GM19468 (cell line): ENCODE results near the gene RNASET2.

ENCODE experiments used
- ATAC-seq: cut with Tn5 transposase; IDR thresholded peaks from one replicate; pipeline ENCODE4 v1.9.1; 2021; ENCODE audit warnings: mild to moderate bottlenecking, moderate library complexity, moderate number of reproducible peaks; ENCODE audit not compliant: unreplicated experiment; ENCODE audit errors: extremely low read depth

RNASET2 gene, protein sequence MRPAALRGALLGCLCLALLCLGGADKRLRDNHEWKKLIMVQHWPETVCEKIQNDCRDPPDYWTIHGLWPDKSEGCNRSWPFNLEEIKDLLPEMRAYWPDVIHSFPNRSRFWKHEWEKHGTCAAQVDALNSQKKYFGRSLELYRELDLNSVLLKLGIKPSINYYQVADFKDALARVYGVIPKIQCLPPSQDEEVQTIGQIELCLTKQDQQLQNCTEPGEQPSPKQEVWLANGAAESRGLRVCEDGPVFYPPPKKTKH

DNA sequence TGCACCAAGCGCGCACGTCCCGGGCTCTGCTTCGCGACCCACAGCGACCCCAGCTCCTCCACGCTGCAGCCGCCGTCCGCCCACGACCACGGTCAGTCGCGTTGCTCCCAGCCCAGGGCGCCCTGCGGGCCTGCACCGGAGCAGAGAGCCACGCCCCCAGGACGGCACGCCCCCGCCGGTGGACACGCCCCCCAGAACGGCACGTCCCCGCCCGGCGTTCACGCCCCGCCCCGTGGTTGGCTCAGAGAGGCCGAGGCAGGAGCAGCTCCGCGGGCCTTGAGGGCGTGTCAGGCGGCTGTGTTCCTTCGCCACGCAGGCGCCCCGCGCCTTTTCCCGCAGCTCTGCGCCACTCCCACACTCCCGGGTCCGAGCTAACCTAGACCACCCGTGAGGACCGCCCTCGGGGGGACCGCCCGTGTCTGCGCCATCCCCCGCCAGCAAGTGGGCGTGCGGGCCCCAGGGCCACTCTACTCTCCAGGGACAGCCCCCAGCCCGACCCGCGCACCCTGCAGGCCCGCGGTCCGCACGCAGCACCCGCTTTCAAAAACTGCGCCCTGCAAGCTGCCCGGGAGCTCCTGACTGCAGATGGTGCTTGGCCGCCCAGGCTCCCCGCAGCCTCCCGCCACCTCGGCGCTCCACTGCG lies at the start of gene RNASET2:
RNASET2 (minus strand) TSS at position 107 of the 643 bp plus-strand sequence. CDS start 368 bp downstream, outside the sequence.
- peak; percentile 41 for ATAC-seq

DNA sequence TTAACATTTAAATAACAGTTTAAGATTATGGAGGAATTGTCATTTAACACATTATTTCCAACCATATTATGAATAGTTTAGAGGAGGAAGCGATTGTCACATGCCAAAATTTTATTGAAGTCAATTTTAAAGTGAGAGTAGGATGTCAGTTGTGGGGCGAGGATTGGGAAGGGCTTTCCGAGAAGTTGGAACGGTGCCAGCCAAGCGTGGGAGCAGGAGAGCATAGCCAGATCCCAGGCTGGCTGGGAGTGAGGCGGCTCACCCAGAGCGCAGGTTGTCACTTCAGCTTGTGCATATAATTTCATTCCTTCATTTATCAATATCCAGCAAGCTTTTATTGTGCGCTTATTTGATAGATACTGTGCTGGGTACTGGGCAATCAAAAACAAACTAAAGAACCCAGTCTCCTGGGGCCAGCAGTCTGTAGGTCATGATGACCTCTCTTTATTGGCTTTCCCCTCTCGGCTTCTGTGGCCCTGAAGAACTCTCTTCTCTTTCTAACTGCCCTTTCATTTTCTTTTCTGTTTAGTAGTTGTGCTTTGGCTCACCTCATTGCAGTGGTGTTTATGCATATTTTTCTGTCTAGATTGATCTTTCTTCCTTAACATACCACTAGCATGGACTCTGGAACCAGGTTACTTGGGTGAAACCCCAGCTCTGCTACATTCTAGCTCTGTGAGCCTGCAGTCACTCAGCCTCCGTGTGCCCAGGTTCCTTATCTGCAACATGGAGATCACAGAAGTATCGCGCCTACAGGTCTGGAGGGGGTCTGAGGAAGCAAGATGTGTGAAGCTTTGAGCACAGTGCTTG lies 49.2 kb upstream of the RNASET2 start:
- ATAC-seq = no peak

DNA sequence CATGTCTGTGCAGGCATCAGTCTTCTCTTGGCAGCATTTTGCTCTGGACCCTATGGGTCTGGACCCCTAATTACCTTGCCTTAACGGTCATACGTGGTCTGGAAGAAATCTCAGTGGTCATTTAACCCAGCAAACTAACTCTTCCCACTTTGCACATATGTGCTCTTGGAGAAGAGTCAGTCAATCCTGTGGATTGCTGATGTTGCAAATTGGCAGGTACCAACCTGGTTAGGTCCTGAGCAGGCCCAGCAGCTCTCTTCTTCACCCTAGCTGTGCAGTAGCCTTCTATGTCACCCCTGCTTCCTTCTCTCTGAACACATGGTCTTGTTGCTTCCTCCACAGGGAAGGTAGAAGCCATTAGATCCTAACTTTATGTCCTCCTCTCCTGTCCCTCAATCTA lies 44.4 kb upstream of the RNASET2 start:
- no peak for ATAC-seq

DNA sequence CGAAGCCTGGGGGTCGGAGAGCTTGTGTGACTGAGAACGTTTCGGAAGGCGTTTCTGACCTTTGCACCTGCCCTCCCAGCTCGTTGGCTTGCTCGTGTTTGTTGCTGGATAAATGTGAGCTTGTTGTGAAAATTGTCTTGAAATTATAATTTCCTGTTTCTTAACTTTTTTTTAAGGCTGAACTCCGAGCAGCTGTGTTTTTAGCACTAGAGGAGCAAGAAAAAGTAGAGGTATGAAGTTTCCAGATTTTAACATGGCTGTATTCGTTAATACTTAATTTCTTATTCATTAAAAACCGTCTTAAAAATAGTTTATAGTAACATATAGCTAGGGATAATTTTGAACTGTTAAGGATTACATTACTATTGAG lies 43.5 kb upstream of the RNASET2 start:
- ATAC-seq = no peak

DNA sequence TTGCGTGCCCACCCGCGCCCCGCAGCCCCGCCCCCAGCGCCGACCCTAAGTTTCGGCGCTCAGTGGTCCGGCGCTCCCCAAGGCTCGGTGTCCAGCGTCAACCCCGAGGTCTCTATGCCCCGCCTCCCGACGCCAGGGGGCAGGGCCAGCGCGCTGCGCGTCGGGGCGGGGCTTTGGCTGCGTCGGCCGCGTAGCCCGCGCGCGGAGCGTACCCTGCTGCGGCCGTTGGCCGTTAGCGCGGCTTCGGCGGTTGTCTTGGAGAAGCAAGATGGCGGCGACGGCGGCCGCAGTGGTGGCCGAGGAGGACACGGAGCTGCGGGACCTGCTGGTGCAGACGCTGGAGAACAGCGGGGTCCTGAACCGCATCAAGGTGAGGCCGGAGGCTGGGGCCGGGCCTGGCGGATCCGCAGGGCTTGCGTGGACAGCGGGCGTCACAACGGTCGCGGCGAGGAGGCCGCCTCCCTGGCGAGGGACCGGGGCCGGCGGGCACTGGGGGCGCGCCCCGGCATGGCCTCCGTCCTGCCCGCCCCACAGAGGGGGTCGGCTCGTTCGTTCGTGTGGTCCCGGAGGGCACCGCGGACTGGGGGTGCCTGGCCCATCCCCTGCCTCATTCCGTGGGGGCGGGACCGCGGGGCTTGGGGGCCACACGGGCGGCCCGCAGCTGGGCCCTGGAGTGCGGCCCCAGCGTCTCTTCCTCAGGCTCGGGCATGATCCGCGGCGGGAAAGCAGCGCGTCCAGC lies 43.0 kb upstream of the RNASET2 start, which contains the start of gene CEP43:
CEP43 (plus strand) TSS at position 253 of the 739 bp plus-strand sequence; CDS start at position 269, 16 bp downstream.
- ATAC-seq = peak; percentile 93

DNA sequence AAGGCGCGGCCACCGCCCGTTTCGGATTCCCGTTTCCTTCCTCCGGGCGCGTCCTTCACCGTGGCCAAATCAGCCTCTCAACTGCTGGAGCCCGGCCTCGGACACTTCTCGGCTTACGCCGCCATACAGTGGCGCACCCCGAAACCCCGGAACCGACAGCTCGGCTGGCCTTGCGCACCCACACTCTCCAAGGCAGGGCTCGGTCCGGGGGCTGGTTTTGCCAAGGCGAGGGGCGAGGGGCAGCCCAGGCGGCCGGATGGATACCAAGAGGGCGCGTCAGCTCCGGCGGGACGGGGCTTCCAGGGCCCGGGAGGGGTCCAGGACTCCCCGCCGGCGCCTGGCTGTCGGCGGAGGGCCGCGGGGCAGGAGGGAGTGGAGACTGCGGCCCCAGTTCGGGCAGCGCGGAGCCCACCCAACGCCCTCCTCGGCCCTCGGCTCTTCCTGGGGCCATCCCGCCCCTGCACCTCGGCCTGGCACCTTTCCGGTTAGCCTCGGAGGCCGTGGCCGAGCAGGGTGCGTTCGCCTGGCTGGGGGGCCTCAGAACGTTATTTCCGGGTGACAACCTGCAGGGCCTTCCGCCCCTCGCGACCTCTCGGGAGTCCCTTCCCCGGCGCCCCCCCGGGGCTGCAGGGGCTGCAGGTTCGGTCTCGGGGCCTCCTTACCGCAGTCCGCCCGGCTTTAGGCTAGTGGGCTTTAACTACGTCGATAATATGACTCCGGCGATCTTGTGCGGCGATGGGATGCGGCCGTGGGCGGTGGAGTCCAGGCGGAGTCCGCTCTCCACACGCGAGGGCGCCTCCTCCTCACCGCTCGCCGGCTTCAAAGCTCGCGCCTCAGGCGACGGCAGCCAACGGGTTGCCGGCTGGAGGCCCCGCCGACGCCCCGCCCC lies 42.1 kb upstream of the RNASET2 start:
- ATAC-seq = no peak

DNA sequence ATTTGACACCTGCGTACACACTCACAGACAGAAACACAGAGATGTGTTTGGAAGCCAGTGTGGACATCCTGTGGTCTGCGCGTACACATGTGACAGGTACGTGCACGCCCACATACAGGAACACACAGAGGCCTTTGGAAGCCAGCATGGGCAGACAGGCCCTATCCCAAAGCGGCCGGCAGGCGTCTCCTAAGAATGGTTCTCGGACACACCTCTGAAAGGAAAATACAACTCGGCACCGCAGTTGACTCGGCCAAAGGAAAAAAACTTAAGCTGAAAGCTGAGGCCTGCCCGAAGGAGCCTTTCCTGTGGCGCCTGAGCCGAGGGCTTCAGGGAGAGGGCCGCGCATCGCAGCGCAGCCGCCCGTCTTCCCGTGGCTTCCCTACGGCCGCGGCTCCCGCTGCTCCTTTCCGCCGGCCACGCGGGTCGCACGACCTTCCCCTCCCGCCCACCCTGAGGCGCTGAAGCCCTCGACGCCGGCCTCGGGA lies 41.5 kb upstream of the RNASET2 start:
- no peak for ATAC-seq

DNA sequence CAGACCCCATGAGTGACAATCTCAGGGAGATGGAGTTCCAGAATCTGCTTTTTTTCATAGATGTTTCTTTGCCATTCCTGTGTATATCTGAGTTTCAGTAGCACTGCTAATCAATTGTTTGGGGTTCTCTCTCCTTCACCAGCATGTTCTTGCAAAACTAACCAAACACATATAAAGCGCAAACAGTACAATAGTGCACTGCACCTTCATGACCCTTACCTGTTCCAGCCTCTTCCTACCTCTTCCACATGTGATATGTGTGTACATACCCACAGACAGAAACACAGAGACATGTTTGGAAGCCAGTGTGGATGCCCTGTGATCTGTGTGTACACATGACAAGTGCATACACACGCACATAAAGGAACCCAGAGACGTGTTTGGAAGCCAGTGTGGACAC lies 41.0 kb upstream of the RNASET2 start:
- no peak for ATAC-seq

DNA sequence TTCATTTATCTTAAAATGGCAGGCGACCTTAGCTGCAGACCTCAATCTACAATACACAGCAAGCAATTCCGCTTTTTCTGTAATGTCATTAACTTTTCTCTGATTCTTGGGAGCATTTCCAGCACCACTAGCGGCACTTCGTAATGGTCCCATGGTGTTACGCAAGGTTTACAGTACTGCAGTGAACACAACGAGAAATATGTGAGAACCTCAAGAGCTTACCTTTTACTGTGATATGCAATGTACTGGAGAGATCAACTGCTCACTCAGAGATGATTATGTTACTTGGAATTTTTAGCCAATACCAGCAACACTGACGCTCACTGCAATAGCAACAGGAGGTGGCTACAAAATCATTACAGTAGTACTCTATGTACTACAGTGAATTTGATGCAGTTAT lies 40.1 kb upstream of the RNASET2 start:
- ATAC-seq = no peak

DNA sequence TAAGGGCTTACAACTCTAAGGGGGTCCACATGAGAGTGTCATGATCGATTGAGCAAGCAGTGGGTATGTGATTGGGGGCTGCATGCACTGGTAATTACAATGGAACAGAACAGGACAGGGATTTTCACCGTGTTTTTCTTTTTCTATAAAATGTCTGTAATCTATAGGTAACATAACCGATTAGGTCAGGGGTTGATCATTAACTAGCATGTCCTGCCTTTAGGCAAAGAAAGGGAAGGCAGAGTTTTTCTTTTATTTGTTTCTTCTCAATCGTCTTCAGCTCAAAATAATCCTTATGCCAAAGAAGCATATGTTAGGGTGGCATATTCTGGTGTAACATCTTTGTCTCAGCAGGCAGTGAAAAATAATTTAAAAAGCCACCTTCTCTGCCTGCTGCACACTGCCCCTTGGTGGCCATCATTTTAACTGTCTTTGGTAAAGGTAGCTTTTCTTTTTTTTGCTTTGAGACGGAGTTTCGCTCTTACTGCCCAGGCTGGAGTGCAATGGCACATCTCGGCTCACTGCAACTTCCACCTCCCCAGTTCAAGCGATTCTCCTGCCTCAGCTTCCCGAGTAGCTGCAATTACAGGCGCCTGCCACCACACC lies 33.2 kb upstream of the RNASET2 start:
- peak; percentile 58 for ATAC-seq

DNA sequence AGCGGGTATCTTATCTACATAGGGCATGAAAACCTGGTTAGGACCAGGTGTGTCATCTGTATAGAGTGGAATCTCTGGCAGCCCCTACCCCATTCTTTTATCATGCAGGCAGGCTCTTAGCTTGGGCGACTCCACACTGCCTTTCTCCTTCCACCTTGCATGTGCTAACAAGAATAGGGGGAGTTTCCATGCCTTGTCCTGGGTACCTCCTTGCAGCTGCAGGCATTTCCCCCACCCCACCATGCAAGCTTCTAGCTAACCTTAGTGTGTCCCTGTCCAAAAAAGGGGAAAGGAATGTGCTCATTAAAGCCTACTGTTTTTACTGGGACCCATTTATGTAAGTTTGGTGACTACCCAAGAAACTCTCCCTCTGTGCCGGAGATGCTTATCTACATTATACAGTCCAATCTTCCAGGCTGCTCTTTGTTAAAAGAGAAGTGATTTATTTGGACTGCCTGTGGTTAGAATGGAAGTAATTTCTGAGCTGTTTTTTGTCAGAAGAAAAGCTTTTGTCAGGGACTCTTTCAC lies 32.4 kb upstream of the RNASET2 start:
- ATAC-seq = no peak

DNA sequence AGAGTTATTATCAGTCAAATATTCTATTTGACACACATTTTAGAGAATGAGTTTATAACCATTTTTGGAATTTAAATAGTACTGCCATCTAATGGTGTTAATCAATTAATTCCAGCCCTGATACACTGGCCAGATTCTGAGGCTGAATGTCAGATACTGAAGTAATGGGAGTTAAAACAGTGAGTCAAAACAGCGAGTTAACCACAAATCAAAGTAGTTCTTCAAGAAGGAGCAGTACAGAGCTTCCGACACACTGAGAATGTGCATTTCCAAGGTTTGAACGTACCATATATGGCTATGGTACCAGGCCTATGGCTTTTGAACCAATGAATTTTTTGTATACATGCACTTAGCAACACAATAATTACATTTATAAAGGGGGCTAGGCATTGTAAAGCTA lies 31.6 kb upstream of the RNASET2 start:
- ATAC-seq = no peak

DNA sequence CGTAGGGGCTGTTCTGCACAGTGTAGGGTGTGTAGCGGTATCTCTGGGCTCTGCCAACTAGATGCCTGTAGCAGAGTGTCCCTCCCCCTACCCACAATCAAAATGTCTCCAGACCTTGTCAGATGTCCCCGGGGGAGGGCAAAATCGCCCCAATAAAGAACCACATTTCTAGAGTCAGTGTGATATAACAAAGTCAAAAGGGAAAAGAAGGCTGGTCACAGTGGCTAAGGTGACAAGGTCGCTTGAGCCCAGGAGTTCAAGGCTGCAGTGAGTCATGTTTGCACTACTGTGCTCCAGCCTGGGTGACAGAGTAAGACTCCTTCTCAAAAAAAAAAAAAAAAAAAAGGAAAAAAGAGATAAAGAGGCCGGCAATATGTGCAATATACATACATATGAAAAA lies 31.1 kb upstream of the RNASET2 start:
- ATAC-seq = no peak

DNA sequence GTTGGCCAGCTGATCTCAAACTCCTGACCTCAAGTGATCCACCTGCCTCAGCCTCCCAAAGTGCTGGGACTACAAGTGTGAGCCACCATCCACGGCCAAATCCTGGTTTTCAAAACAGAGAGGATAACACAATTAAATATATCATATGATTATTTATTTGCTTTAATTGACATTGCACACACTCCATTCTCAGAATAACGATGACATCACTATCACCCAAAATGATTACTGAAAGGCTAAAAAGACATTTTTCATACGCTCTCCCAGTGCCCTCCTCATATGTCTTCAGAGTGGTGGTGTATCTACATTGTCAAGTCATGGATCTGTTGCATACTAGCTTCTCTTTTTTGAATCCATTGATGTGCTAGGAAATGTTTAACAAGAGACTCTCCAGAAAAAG lies 24.4 kb upstream of the RNASET2 start:
- no peak for ATAC-seq

DNA sequence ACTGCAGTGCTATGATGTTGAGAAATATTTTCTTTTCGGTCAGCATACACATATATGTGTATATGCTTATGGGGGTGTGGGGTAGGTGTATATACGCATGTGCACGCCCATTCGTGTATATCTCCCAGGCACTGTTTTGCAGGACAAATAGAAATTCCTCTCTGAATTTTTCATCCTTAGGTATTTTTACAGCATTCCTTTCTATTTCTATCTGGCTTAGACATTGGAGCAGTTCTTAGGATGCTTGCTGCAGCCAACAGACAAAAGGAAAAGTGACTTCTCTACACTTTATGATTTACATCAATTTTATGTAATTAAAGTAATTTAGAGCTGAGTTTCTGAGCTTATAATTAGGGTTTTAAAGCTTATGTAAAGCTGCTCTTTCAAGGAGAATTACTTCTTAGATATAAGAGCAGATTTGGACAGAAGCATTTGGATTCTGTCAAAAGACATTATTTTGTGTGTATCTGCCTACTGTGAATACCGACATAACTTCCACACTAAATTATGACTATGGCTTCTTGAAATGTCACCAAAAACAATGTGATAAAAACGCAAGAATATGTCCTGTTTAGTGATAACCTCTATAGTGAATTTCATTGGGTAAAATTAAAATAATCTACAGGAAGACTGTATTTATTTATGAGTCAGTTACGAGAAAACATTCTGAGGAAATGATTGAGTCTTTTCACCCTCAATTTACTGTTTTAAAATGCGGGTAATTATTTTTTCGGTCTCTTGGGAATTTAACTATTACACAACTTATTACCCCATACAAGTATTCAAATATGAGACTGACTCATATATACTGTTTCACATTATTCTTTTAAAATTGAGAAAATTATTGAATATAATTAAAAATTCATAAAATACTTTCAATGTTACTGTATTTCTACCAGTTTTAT lies 21.5 kb upstream of the RNASET2 start:
- no peak for ATAC-seq

DNA sequence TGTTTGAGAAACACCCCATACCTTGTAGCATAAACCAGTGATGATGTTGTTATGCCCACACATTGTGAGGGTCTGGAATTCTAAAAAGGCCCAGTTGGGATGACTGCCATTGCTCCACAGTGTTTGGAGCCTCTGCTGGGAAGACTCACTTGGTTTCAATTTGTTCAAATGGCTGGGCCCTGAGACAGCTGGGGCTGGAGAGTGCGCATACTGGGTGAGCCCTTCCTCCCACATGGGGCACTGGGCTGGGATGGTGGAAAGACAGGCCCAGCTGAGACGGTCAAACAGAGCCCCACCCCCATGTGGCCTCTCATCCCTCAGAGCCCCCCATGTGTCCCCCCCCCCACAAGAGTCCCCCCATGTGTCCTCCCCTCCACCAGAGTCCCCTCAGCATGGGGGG lies 20.3 kb upstream of the RNASET2 start:
- no peak for ATAC-seq

DNA sequence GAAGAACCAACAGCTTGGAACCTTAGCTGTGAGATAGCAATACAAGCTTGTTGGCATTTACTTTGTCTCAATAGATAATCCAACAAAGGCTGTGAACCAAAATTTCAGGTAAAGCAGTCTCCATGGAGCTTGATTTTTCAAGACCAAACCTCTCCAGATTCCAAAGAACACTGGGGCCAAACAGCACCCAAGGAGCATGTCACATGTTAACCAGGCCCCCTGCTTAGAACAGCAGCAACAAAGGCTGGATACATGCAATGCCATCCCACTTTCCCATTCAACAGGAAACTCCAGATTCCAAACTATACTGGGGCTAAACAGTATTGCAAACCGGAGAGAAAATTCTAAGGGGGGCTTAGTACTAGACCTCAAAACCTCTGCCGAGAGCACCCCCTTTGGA lies 15.8 kb upstream of the RNASET2 start:
- ATAC-seq = no peak

DNA sequence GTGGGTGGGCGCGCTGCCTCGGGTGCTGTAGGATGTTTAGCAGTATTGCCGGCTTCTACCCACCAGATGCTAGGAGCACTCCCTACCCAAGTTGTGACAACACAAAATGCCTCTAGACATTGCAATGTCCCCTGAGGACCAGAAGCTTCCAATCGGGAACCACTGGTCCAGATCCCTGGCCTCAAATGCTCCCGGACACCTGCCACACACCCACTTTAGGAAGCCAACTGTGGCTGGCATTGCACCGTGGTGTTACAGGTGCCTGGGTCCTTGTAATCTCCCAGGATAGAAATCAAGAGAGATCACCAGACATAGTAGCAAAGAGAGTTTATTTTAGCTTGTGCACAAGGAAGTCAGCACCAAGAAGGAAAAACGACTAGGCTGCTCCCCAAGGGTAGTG lies 14.9 kb upstream of the RNASET2 start:
- no peak for ATAC-seq
